ENCODE results near the gene INTS1.

The INTS1 gene

GRCh38 chr7:1503816-1504775 lies at the start of gene INTS1:
INTS1 (minus strand) TSS chr7:1504389; CDS start chr7:1503960, 429 bp downstream.
- DNase-seq: peak; percentile 91

- no peak for DNase-seq
Observed at GRCh38 chr7:1553512-1554210, 49.5 kb upstream of the INTS1 start.

GRCh38 chr7:1552200-1552599 lies 48.0 kb upstream of the INTS1 start:
- no peak for DNase-seq

GRCh38 chr7:1550846-1551155 lies 46.6 kb upstream of the INTS1 start:
- DNase-seq: no peak

GRCh38 chr7:1550005-1550845 lies 46.0 kb upstream of the INTS1 start:
- no peak for DNase-seq

- DNase-seq: no peak
Observed at GRCh38 chr7:1549357-1550004, 45.3 kb upstream of the INTS1 start.

- no peak for DNase-seq
Observed at GRCh38 chr7:1548944-1549343, 44.8 kb upstream of the INTS1 start.

- no peak for DNase-seq
Observed at GRCh38 chr7:1548438-1548831, 44.2 kb upstream of the INTS1 start.

- DNase-seq: no peak
Observed at GRCh38 chr7:1547777-1548437, 43.7 kb upstream of the INTS1 start.

- no peak for DNase-seq
Observed at GRCh38 chr7:1546909-1547776, 43.0 kb upstream of the INTS1 start.

GRCh38 chr7:1546274-1546908 lies 42.2 kb upstream of the INTS1 start:
- DNase-seq: no peak

- no peak for DNase-seq
Observed at GRCh38 chr7:1545417-1546246, 41.4 kb upstream of the INTS1 start.

GRCh38 chr7:1544896-1545416 lies 40.8 kb upstream of the INTS1 start:
- no peak for DNase-seq

- no peak for DNase-seq
Observed at GRCh38 chr7:1544178-1544895, 40.1 kb upstream of the INTS1 start.

- DNase-seq: no peak
Observed at GRCh38 chr7:1543826-1544177, 39.6 kb upstream of the INTS1 start.

- no peak for DNase-seq
Observed at GRCh38 chr7:1542841-1543747, 38.9 kb upstream of the INTS1 start.

GRCh38 chr7:1542329-1542728 lies 38.1 kb upstream of the INTS1 start:
- no peak for DNase-seq
